Adrenal gland (tissue), 5 donors: ENCODE results near the gene PPL.

Experiments
- CTCF ChIP-seq, 6 experiments: fragments of 450-650 bp in 4 of 6; fragments of 200-600 bp in 2 of 6; sonication (generic) in 1 of 6; IDR thresholded peaks; 1 replicate in 5 of 6; 2 replicates in 1 of 6; pipeline versions ENCODE4 v1.5.1 to v1.8.0; 2016 to 2021; ENCODE audit warnings: antibody characterized with exemption in 6 of 6, mild to moderate bottlenecking in 2 of 6, moderate library complexity in 1 of 6
- POLR2A ChIP-seq, 2 donors: fragments of 450-650 bp; IDR thresholded peaks; one replicate each; pipeline ENCODE4 v1.6.1; 2017; ENCODE audit warnings: antibody characterized with exemption in 2 of 2, mild to moderate bottlenecking in 2 of 2, moderate library complexity in 1 of 2
- donor health status: DM: no; HTN: no; CAD: no.

- TF ChIP-seq POLR2A (IDR thresholded peaks at IDR 0.05) (no peak), CTCF (IDR thresholded peaks at IDR 0.05) (no peak)
Observed at GRCh38 chr16:4980691-4981090, 43.7 kb upstream of the PPL start.
